Measurements from ENCODE around the gene PROK1.

PROK1 gene

GRCh38 chr1:110474444-110474843 is 23.5 kb downstream of the PROK1 start:
- no peak for DNase-seq (ENCODE audit: low read depth)
- H3K4me3 ChIP-seq (ENCODE audit: low read length), result no peak overlapping the region
- no peak for TF ChIP-seq CTCF (IDR thresholded peaks at IDR 0.05; ENCODE audit: insufficient read depth, low read depth, low read length, missing control alignments)

- no peak for TF ChIP-seq CTCF (IDR thresholded peaks at IDR 0.05; ENCODE audit: insufficient read depth, low read depth, low read length, missing control alignments)
- H3K4me3 ChIP-seq (ENCODE audit: low read length), result no peak overlapping the region
- DNase-seq (ENCODE audit: low read depth), result peak; percentile 54
These were observed 24.5 kb downstream of the PROK1 start for GRCh38 chr1:110475362-110476027.

- no peak for DNase-seq (ENCODE audit: low read depth)
- no peak overlapping the region for H3K4me3 ChIP-seq (ENCODE audit: low read length)
- TF ChIP-seq CTCF (IDR thresholded peaks at IDR 0.05; ENCODE audit: insufficient read depth, low read depth, low read length, missing control alignments), result no peak
These were observed 25.2 kb downstream of the PROK1 start for GRCh38 chr1:110476028-110476765.

- H3K4me3 ChIP-seq (ENCODE audit: low read length), result no peak overlapping the region
- TF ChIP-seq CTCF (IDR thresholded peaks at IDR 0.05; ENCODE audit: insufficient read depth, low read depth, low read length, missing control alignments), result no peak
- DNase-seq (ENCODE audit: low read depth), result peak; percentile 95
These were observed 26.1 kb downstream of the PROK1 start for GRCh38 chr1:110477041-110477440.

GRCh38 chr1:110477445-110477957 is 26.6 kb downstream of the PROK1 start:
- peak; percentile 35 for TF ChIP-seq CTCF (IDR thresholded peaks at IDR 0.05; ENCODE audit: insufficient read depth, low read depth, low read length, missing control alignments)
- peak; percentile 40 for DNase-seq (ENCODE audit: low read depth)
- no peak overlapping the region for H3K4me3 ChIP-seq (ENCODE audit: low read length)

GRCh38 chr1:110477967-110478640 is 27.2 kb downstream of the PROK1 start:
- no peak for DNase-seq (ENCODE audit: low read depth)
- TF ChIP-seq CTCF (IDR thresholded peaks at IDR 0.05; ENCODE audit: insufficient read depth, low read depth, low read length, missing control alignments), result no peak
- no peak overlapping the region for H3K4me3 ChIP-seq (ENCODE audit: low read length)

Data from epithelial cell of esophagus (primary cell).